Measurements from ENCODE around the gene SOHLH1. TPM values are rescaled to one million over a fixed set of nuclear protein-coding genes. Genes with fewer than 3 reads are reported as not detected.

The SOHLH1 gene
- total RNA-seq, 1 experiment from 2014 or later, result not detected

DNA sequence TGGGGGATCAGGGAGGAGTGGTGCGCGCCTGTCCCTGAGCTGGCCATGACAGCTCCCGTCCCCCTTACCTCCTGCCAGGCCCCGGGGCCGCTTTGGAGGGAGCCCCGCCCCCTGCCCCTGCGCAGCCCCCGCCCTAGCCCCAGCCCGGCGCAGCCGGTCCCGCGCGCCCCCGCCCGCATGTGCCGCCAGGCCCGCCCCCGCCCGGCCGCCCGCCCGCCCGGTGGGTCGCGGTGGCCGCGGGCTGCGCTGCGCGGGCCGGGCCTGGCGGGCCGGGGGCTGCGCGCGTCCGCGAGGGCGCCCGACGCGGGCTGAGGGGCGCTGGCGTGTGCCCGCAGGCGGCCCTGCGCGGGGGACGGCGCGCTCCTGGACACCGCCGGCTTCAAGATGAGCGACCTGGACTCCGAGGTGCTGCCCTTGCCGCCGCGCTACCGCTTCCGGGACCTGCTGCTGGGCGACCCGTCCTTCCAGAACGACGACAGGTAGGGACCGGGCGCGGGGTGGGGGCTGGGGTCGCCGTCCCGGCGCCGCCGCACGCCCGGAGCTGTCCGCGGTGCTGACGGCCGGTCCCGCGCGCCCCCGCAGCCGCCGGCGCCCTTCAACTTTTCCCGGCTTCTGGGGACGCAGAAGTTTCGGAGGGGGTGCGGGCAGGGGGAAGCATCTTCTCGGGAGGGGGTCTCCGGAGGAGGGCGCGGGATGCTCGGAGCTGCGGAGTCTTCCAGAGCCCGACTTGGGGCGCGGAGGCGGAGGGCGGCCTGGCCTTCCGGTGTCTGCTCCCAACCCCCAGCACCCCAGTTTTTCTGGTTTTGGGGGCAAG is 15.2 kb upstream of the SOHLH1 start:
- ATAC-seq, result peak; percentile 68
- H3K4me1 Mint-ChIP-seq, result 0 out of 2 replicates have a peak, but pooled peaks cover 3% of the 10 kb centered on the region
- peaks cover 19% of the 10 kb centered on the region for H3K27me3 Mint-ChIP-seq (ENCODE audit: low read depth)
- H3K36me3 Mint-ChIP-seq, result no peaks in the 10 kb centered on the region
- CTCF ChIA-PET, result interaction anchor here (0.8 to 2.1 kb wide), 4 partner anchors 11 to 110 kb away, joined by 3 to 7 read pairs (median 4); no protein-coding TSS in a partner anchor
- POLR2A ChIA-PET, result interaction anchor here (0.5 to 0.7 kb wide), 2 partner anchors 10 to 15 kb away, joined by 3 read pairs; no protein-coding TSS in a partner anchor
- H3K27ac Mint-ChIP-seq, result no peak overlapping the region
- no peaks in the 10 kb centered on the region for H3K9me3 Mint-ChIP-seq
- H3K4me3 Mint-ChIP-seq, result peak overlapping the region; percentile 35; the same call in 1 of the 2 replicates
- peak; percentile 64 for DNase-seq (ENCODE audit: low spot score)
- TF ChIP-seq GRHL2 (CRISPR knock-in tag; IDR thresholded peaks at IDR 0.05; ENCODE audit: insufficient replicate concordance, severe bottlenecking), result no peak
- peak; percentile 85 for TF ChIP-seq TP53 (CRISPR knock-in tag; IDR thresholded peaks at IDR 0.05)
- TF ChIP-seq RELA (CRISPR knock-in tag; IDR thresholded peaks at IDR 0.05; ENCODE audit: borderline replicate concordance), result no peak
- TF ChIP-seq, protein P1, sequence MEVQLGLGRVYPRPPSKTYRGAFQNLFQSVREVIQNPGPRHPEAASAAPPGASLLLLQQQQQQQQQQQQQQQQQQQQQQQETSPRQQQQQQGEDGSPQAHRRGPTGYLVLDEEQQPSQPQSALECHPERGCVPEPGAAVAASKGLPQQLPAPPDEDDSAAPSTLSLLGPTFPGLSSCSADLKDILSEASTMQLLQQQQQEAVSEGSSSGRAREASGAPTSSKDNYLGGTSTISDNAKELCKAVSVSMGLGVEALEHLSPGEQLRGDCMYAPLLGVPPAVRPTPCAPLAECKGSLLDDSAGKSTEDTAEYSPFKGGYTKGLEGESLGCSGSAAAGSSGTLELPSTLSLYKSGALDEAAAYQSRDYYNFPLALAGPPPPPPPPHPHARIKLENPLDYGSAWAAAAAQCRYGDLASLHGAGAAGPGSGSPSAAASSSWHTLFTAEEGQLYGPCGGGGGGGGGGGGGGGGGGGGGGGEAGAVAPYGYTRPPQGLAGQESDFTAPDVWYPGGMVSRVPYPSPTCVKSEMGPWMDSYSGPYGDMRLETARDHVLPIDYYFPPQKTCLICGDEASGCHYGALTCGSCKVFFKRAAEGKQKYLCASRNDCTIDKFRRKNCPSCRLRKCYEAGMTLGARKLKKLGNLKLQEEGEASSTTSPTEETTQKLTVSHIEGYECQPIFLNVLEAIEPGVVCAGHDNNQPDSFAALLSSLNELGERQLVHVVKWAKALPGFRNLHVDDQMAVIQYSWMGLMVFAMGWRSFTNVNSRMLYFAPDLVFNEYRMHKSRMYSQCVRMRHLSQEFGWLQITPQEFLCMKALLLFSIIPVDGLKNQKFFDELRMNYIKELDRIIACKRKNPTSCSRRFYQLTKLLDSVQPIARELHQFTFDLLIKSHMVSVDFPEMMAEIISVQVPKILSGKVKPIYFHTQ (CRISPR knock-in tag; IDR thresholded peaks at IDR 0.05), result no peak
- peak; percentile 48; the same call in 1 of the 2 replicates for TF ChIP-seq CREM (CRISPR knock-in tag; IDR thresholded peaks at IDR 0.05)
- peak; percentile 83; the same call in 1 of the 2 replicates for TF ChIP-seq KAT7 (CRISPR knock-in tag; IDR thresholded peaks at IDR 0.05; ENCODE audit: borderline replicate concordance)
- TF ChIP-seq NR3C1 (CRISPR knock-in tag; conservative IDR thresholded peaks at IDR 0.05; ENCODE audit: low read depth), result 0 out of 2 replicates have a peak, but pooled peaks have one; percentile 72
- TF ChIP-seq ZNF317 (CRISPR knock-in tag; IDR thresholded peaks at IDR 0.05; ENCODE audit: borderline replicate concordance, low read depth), result peak; percentile 23; the same call in 1 of the 2 replicates
- 0 out of 2 replicates have a peak, but pooled peaks have one; percentile 40 for TF ChIP-seq JUN (CRISPR knock-in tag; IDR thresholded peaks at IDR 0.05)
- TF ChIP-seq, protein P2, sequence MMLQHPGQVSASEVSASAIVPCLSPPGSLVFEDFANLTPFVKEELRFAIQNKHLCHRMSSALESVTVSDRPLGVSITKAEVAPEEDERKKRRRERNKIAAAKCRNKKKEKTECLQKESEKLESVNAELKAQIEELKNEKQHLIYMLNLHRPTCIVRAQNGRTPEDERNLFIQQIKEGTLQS (CRISPR knock-in tag; conservative IDR thresholded peaks at IDR 0.05), result no peak
- TF ChIP-seq, protein P3, sequence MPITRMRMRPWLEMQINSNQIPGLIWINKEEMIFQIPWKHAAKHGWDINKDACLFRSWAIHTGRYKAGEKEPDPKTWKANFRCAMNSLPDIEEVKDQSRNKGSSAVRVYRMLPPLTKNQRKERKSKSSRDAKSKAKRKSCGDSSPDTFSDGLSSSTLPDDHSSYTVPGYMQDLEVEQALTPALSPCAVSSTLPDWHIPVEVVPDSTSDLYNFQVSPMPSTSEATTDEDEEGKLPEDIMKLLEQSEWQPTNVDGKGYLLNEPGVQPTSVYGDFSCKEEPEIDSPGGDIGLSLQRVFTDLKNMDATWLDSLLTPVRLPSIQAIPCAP (CRISPR knock-in tag; IDR thresholded peaks at IDR 0.05), result 0 out of 2 replicates have a peak, but pooled peaks have one; percentile 32
- TF ChIP-seq SP1 (CRISPR knock-in tag; conservative IDR thresholded peaks at IDR 0.05), result peak; percentile 46; the same call in 1 of the 2 replicates
- peak; percentile 62; the same call in 1 of the 2 replicates for TF ChIP-seq TEAD1 (CRISPR knock-in tag; IDR thresholded peaks at IDR 0.05)
- TF ChIP-seq FOXK1 (CRISPR knock-in tag; IDR thresholded peaks at IDR 0.05), result peak; percentile 43; the same call in 1 of the 2 replicates
- TF ChIP-seq, protein P4, sequence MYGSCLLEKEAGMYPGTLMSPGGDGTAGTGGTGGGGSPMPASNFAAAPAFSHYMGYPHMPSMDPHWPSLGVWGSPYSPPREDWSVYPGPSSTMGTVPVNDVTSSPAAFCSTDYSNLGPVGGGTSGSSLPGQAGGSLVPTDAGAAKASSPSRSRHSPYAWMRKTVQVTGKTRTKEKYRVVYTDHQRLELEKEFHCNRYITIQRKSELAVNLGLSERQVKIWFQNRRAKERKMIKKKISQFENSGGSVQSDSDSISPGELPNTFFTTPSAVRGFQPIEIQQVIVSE (CRISPR knock-in tag; IDR thresholded peaks at IDR 0.05; ENCODE audit: borderline replicate concordance), result no peak
- TF ChIP-seq, protein P5, sequence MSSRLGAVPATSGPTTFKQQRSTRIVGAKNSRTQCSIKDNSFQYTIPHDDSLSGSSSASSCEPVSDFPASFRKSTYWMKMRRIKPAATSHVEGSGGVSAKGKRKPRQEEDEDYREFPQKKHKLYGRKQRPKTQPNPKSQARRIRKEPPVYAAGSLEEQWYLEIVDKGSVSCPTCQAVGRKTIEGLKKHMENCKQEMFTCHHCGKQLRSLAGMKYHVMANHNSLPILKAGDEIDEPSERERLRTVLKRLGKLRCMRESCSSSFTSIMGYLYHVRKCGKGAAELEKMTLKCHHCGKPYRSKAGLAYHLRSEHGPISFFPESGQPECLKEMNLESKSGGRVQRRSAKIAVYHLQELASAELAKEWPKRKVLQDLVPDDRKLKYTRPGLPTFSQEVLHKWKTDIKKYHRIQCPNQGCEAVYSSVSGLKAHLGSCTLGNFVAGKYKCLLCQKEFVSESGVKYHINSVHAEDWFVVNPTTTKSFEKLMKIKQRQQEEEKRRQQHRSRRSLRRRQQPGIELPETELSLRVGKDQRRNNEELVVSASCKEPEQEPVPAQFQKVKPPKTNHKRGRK (CRISPR knock-in tag; IDR thresholded peaks at IDR 0.05; ENCODE audit: borderline replicate concordance), result no peak
- no peak for TF ChIP-seq ELF4 (CRISPR knock-in tag; IDR thresholded peaks at IDR 0.05; ENCODE audit: low read depth)
- TF ChIP-seq, protein P6, sequence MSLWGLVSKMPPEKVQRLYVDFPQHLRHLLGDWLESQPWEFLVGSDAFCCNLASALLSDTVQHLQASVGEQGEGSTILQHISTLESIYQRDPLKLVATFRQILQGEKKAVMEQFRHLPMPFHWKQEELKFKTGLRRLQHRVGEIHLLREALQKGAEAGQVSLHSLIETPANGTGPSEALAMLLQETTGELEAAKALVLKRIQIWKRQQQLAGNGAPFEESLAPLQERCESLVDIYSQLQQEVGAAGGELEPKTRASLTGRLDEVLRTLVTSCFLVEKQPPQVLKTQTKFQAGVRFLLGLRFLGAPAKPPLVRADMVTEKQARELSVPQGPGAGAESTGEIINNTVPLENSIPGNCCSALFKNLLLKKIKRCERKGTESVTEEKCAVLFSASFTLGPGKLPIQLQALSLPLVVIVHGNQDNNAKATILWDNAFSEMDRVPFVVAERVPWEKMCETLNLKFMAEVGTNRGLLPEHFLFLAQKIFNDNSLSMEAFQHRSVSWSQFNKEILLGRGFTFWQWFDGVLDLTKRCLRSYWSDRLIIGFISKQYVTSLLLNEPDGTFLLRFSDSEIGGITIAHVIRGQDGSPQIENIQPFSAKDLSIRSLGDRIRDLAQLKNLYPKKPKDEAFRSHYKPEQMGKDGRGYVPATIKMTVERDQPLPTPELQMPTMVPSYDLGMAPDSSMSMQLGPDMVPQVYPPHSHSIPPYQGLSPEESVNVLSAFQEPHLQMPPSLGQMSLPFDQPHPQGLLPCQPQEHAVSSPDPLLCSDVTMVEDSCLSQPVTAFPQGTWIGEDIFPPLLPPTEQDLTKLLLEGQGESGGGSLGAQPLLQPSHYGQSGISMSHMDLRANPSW (CRISPR knock-in tag; conservative IDR thresholded peaks at IDR 0.05; ENCODE audit: low read depth), result no peak
- TF ChIP-seq, protein P7, sequence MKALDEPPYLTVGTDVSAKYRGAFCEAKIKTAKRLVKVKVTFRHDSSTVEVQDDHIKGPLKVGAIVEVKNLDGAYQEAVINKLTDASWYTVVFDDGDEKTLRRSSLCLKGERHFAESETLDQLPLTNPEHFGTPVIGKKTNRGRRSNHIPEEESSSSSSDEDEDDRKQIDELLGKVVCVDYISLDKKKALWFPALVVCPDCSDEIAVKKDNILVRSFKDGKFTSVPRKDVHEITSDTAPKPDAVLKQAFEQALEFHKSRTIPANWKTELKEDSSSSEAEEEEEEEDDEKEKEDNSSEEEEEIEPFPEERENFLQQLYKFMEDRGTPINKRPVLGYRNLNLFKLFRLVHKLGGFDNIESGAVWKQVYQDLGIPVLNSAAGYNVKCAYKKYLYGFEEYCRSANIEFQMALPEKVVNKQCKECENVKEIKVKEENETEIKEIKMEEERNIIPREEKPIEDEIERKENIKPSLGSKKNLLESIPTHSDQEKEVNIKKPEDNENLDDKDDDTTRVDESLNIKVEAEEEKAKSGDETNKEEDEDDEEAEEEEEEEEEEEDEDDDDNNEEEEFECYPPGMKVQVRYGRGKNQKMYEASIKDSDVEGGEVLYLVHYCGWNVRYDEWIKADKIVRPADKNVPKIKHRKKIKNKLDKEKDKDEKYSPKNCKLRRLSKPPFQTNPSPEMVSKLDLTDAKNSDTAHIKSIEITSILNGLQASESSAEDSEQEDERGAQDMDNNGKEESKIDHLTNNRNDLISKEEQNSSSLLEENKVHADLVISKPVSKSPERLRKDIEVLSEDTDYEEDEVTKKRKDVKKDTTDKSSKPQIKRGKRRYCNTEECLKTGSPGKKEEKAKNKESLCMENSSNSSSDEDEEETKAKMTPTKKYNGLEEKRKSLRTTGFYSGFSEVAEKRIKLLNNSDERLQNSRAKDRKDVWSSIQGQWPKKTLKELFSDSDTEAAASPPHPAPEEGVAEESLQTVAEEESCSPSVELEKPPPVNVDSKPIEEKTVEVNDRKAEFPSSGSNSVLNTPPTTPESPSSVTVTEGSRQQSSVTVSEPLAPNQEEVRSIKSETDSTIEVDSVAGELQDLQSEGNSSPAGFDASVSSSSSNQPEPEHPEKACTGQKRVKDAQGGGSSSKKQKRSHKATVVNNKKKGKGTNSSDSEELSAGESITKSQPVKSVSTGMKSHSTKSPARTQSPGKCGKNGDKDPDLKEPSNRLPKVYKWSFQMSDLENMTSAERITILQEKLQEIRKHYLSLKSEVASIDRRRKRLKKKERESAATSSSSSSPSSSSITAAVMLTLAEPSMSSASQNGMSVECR (CRISPR knock-in tag; IDR thresholded peaks at IDR 0.05; ENCODE audit: borderline replicate concordance), result peak; percentile 58; the same call in 1 of the 2 replicates
- 0 out of 2 replicates have a peak, but pooled peaks have one; percentile 23 for TF ChIP-seq ZNF423 (CRISPR knock-in tag; IDR thresholded peaks at IDR 0.05)
- no peak for TF ChIP-seq MXD4 (CRISPR knock-in tag; IDR thresholded peaks at IDR 0.05; ENCODE audit: borderline replicate concordance)

Data from WTC11 (cell line).